ENCODE data around the gene CDR2L.
"Not testable (repeated sequence)": the region's sequence is repeated elsewhere in the genome, so short reads cannot be mapped to it uniquely, and the experiment has no call there.

The CDR2L gene

GRCh38 chr17:74959826-74960515, 27.5 kb upstream of the CDR2L start:
- DNase-seq (ENCODE audit: low read depth): no peak

DNA sequence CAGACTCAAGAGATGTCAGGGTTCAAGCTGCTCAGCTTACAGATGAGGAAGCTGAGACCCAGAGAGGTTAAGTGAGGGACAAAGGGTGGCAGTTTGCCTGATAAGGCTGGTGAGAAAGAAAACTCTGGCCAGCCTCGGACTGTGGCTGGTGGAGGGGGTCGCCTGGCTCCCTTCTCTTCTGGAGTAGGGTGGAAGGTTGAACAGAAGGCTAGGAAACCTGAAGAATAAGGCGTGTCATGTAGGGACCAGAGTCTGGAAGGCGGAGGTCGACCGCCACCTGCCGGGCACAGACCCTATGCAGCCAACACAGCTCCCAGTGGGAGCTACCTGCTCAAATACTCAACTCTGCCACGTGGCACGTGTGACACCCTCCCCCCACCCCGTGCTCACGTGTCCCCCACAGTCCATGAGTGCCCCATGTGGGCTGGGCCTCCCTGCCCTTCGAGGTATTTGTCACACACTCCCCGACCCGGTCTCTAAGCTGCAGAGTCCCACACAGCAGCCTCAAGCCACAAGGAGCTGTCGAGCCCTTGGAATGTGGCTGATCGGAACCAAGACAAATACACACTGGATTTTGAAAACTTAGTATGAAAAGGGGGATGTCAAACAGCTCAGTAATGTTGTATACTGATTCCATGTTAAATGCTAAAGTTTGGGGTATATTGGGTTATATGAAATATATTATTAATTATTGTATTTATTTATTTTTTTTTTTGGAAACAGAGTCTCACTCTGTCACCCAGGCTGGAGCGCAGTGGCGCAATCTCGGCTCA, 26.7 kb upstream of the CDR2L start:
- no peak for DNase-seq (ENCODE audit: low read depth)

GRCh38 chr17:74961657-74962350, 25.6 kb upstream of the CDR2L start:
- peak; percentile 69 for DNase-seq (ENCODE audit: low read depth)

- no peak for DNase-seq (ENCODE audit: low read depth)
These were observed 24.6 kb upstream of the CDR2L start for GRCh38 chr17:74962622-74963394.

- DNase-seq (ENCODE audit: low read depth): no peak
These were observed 23.8 kb upstream of the CDR2L start for GRCh38 chr17:74963656-74964055.

GRCh38 chr17:74964246-74964761, 23.1 kb upstream of the CDR2L start:
- no peak for DNase-seq (ENCODE audit: low read depth)

- DNase-seq (ENCODE audit: low read depth): no peak
These were observed 22.3 kb upstream of the CDR2L start for GRCh38 chr17:74964988-74965622.

DNA sequence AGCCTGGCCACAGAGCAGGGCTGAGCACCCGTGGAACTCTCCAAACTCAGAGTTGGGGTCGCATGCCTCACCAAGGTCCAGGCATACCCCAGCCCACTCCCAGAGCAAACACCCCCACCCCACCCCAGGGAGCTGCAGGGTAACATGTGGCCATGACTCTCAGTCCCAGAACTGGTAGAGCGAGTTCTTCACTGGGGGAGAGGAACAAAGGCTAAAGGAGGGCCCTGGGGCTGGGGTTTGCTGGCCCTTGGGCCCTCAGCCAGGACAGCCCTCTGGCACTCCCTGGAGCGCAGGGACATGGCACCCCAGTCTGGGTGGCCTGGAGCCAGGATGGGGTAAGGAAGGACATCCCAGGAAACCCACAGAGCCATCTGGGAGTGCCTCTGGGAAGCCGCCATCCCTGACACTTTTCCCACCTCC, 19.1 kb upstream of the CDR2L start:
- DNase-seq (ENCODE audit: low read depth): no peak

DNA sequence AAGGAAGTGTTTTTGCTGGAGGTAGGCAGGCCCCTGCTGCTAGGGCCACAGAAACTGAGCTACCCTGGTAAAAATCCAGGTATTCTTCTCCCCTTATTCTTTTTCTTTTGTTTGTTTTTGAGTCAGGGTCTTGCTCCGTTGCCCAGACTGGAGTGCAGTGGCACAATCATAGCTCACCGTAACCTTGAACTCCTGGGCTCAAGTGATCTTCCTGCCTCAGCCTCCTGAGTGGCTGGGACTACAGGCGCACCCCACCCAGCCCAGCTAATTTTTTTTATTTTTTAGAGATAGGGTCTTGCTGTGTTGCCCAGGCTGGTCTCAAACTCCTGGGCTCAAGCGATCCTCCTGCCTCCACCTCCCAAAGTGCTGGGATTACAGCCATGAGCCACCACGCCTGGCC, 17.9 kb upstream of the CDR2L start:
- not testable (repeated sequence) for DNase-seq (ENCODE audit: low read depth)

DNA sequence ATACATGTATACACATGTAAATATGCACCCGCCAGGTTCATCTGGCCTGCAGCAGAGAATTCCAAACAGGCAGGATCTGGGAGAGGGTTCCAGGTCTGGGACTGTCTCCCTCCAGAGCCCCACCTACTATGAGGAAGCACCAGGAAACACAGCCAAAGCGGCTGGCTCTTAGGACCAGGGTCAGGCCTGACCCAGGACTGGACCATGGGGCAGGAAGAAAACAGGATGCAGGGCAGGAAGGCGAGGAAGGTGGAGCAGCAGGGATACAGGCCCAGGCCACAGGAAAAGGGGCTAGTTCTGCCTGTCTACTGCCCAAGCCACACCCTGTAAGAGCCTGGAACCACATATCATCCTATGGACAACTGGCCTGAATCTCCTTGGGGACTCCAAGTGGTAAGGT, 17.0 kb upstream of the CDR2L start:
- no peak for DNase-seq (ENCODE audit: low read depth)

GRCh38 chr17:74971069-74971841, 16.2 kb upstream of the CDR2L start:
- no peak for DNase-seq (ENCODE audit: low read depth)

DNA sequence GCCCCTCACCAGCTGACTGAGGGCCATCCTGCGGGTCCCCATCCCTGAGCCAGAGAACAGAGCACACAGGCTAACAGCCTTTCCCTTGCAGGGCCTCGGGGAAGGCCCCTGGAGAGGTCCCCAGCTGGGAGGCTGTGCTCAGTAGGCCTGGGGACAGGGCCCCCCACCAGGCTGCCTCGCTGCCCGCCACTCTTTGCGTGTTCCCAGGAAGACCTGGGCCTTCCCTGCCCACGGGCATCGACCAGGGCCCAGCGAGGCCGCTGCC, 15.7 kb upstream of the CDR2L start:
- DNase-seq (ENCODE audit: low read depth): no peak

DNA sequence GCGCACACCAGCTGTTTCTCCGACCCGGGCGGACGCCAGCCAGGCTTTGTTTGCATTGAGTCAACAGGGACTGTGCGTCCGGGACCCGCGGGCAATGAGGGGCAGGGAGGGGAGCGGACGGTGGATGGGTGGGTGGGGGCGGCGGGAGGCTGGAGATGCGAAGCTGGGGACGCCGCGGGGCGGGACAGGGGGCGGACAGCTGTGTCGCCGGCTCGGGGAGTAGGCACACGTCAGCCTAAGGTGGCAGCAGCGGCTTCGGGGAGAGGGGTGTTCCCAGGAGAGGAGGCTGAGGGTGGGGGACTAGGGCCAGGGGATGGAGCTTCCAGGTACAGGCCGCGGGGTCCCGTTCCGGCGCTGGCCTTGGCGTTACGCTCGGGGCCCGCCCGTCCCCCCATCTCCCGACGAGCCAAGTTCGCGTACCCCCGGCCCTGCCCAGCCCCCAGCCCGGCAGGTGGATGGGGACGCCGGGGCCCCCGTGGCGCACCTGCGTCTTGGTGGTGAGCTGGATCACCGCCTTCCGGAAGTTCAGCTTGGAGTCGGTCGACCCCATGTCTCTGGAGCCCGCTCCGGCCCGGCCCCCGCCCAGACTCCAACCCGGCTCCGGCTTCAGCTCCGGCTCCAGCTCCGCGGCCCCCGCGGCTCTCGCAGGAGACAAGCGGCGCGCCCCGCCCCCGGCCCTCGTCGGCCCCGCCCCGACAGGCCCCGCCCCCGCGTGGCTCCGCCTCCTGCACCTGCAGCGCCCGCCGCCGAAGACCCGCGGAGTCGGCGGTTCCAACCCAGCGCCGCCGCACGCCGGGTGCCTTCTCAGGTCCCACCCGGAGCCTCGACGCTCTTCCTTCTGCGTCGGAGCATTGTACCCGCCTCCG, 15.1 kb upstream of the CDR2L start, which contains the start of gene HID1:
HID1 (minus strand) TSS at position 653 of the 866 bp plus-strand sequence; CDS start at position 550, 103 bp downstream.
- no peak for DNase-seq (ENCODE audit: low read depth)

GRCh38 chr17:74972973-74973328, 14.5 kb upstream of the CDR2L start:
- DNase-seq (ENCODE audit: low read depth): no peak

- DNase-seq (ENCODE audit: low read depth): no peak
These were observed 11.5 kb upstream of the CDR2L start for GRCh38 chr17:74975943-74976342.

GRCh38 chr17:74977802-74978201, 9.6 kb upstream of the CDR2L start:
- DNase-seq (ENCODE audit: low read depth): no peak

DNA sequence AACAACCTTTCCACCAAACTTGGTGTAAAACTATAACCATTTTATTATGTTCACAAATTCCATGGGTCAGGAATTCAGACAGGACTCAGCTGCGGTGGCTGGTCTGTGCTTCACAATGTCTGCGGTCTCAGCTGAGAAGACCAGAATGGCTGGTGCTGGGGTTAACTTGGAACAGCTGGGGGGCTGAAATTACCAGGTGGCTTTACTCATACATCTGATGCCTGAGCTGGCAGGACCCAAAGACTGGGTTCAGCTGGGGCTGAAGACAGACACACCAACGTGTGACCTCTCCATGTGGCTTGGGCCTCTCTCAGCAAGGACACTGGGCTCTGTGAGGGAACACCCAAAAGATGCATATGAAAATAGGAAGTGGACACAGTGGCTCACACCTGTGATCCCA, 9.2 kb upstream of the CDR2L start:
- DNase-seq (ENCODE audit: low read depth): no peak

GRCh38 chr17:74979408-74980146, 7.9 kb upstream of the CDR2L start:
- no peak for DNase-seq (ENCODE audit: low read depth)

GRCh38 chr17:74981318-74981978, 6.0 kb upstream of the CDR2L start:
- DNase-seq (ENCODE audit: low read depth): no peak
